Right atrium auricular region (tissue), 2 donors: Measurements from ENCODE around the gene MROH7. TPM values are rescaled to one million over a fixed set of nuclear protein-coding genes. Genes with fewer than 3 reads are reported as not detected.

ENCODE experiments used
- DNase-seq: peaks from one replicate; pipeline ENCODE4 v3.0.0-alpha.2; 2019; ENCODE audit warnings: low spot score
- H3K27ac ChIP-seq, 2 donors: fragments of 200-600 bp; sonication (generic); 1 replicate in 1 of 2; 2 replicates in 1 of 2; pipeline ENCODE4 v1.5.1; 2016 to 2019
- H3K27me3 ChIP-seq, 2 donors: fragments of 200-600 bp; sonication (generic); one replicate each; pipeline versions ENCODE4 v1.5.1 to v1.6.0; 2017 to 2019
- H3K36me3 ChIP-seq: fragments of 200-600 bp; sonication (generic); one replicate; pipeline ENCODE4 v1.5.1; 2016
- H3K4me1 ChIP-seq, 2 donors: fragments of 200-600 bp; sonication (generic); one replicate each; pipeline versions ENCODE4 v1.5.1 to v1.6.0; 2017 to 2019
- H3K4me3 ChIP-seq, 2 donors: fragments of 200-600 bp; sonication (generic); 1 replicate in 1 of 2; 2 replicates in 1 of 2; pipeline ENCODE4 v1.5.1; 2017 to 2019; ENCODE audit warnings: mild to moderate bottlenecking in 1 of 2, moderate library complexity in 1 of 2
- H3K9me3 ChIP-seq, 2 donors: fragments of 200-600 bp; sonication (generic); one replicate each; pipeline ENCODE4 v1.5.1; 2019
- CTCF ChIP-seq, 2 donors: fragments of 200-600 bp; sonication (generic); IDR thresholded peaks; one replicate each; pipeline ENCODE4 v1.5.1; 2019; ENCODE audit warnings: antibody characterized with exemption in 2 of 2
- total RNA-seq, 2 donors: library from RNA; depleted of rRNA; stranded (reverse); fragments of >200 nt; gene quantifications; one replicate each; pipeline ENCODE4 v1.1.0, GENCODE V29; 2016

MROH7 gene
- total RNA-seq, 2 donors from 2014 or later, result 5.5 to 6.9 TPM

DNA sequence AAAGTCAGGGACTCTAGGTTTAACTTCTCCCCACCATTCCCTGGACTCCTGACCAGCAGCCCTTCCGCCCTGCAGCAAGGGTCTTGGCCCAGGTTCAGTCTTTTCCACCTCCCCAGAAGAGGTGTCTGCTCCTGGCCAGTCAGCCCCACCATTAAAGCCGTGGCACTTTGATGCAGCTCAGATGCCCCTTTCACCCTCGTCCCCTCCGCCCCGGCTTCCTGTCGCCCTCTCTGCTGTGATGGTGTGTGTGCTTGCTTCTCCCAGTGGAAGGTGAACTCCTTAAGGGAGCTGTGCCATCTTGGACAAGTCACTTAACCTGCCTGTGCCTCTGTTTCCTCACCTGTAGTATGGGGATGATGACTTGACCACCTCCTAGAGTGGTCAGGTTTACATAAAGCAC, 56.3 kb downstream of the MROH7 start:
- Histone ChIP-seq H3K36me3 (no peaks in the 10 kb centered on the region), H3K4me3 (no peak overlapping the region), H3K4me1 (no peaks in the 10 kb centered on the region), H3K9me3 (no peaks in the 10 kb centered on the region), H3K27ac (no peak overlapping the region), H3K27me3 (no peaks in the 10 kb centered on the region)
- DNase-seq, result no peak
- TF ChIP-seq CTCF (IDR thresholded peaks at IDR 0.05), result no peak

GRCh38 chr1:54698346-54698745, 56.8 kb downstream of the MROH7 start:
- no peaks in the 10 kb centered on the region for H3K36me3 ChIP-seq
- TF ChIP-seq CTCF (IDR thresholded peaks at IDR 0.05), result no peak
- DNase-seq, result no peak

DNA sequence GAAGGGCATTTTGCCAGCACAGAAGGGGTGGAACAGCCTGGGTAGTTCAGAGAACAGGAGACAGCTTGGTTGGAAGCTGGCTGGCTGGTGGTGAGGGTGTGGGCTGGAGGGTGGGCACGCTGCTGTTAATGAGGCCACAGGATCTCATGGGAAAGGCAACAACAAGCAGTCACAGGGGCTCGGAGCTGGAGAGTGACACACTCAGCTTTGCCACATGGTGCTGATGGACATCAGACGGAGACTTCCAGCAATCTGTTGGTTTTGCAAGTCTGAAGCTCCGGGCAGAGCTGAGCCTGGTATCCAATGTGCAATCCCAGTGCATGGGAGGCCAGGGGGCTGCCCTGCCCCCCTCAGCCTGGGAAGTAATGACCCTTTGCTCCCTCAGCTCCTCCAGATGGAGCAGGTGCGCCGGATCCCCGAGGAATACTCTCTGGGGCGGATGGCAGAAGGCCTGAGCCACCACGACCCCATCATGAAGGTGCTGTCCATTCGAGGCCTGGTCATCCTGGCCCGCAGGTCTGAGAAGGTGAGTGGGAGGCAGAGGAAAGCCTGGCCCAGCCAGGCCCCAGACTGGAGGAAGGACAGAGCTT, 58.4 kb downstream of the MROH7 start:
- Histone ChIP-seq H3K36me3 (no peaks in the 10 kb centered on the region), H3K4me3 (no peak overlapping the region), H3K4me1 (no peaks in the 10 kb centered on the region), H3K27ac (no peak overlapping the region), H3K9me3 (no peaks in the 10 kb centered on the region), H3K27me3 (no peaks in the 10 kb centered on the region)
- no peak for DNase-seq
- no peak for TF ChIP-seq CTCF (IDR thresholded peaks at IDR 0.05)

More at GRCh38 chr1:54698346-54698745, 56.8 kb downstream of the MROH7 start:
- H3K27me3 ChIP-seq, result no peaks in the 10 kb centered on the region
- H3K9me3 ChIP-seq, result no peaks in the 10 kb centered on the region
- no peaks in the 10 kb centered on the region for H3K4me1 ChIP-seq
- H3K27ac ChIP-seq, result no peak overlapping the region
- no peak overlapping the region for H3K4me3 ChIP-seq

GRCh38 chr1:54701066-54701465, 59.5 kb downstream of the MROH7 start:
- Histone ChIP-seq H3K27ac (no peak overlapping the region), H3K4me3 (no peak overlapping the region), H3K36me3 (no peaks in the 10 kb centered on the region), H3K4me1 (no peaks in the 10 kb centered on the region), H3K27me3 (no peaks in the 10 kb centered on the region), H3K9me3 (no peaks in the 10 kb centered on the region)
- TF ChIP-seq CTCF (IDR thresholded peaks at IDR 0.05), result no peak
- DNase-seq, result no peak

DNA sequence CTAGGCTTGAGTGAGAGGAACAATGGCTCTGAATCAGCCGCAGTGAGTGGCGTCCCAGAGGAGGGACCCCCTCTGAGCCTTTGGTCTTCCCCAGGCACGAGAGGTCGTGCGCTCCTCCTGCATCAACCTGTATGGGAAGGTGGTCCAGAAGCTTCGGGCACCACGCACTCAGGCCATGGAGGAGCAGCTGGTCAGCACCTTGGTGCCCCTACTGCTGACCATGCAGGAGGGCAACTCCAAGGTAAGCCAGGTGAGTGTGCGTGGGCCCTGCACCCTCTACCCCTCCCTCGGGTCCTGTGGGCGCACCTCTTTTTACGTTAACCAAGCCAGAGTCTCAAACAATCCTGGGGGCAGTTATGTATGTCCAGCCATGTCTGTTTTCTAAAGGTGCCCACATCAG, 60.4 kb downstream of the MROH7 start:
- no peak for DNase-seq
- no peak for TF ChIP-seq CTCF (IDR thresholded peaks at IDR 0.05)
- Histone ChIP-seq H3K36me3 (no peaks in the 10 kb centered on the region), H3K27me3 (no peaks in the 10 kb centered on the region), H3K27ac (no peak overlapping the region), H3K4me3 (no peak overlapping the region), H3K9me3 (no peaks in the 10 kb centered on the region), H3K4me1 (no peaks in the 10 kb centered on the region)

- DNase-seq, result no peak
- no peaks in the 10 kb centered on the region for H3K27me3 ChIP-seq
- no peaks in the 10 kb centered on the region for H3K9me3 ChIP-seq
- no peak overlapping the region for H3K4me3 ChIP-seq
- H3K36me3 ChIP-seq, result no peaks in the 10 kb centered on the region
- no peak overlapping the region for H3K27ac ChIP-seq
- no peak for TF ChIP-seq CTCF (IDR thresholded peaks at IDR 0.05)
- no peaks in the 10 kb centered on the region for H3K4me1 ChIP-seq
These were observed 61.9 kb downstream of the MROH7 start for GRCh38 chr1:54703471-54703870.
